LNCAP (cell line): ENCODE results near the gene DET1.

Source experiments
- TF ChIP-seq, protein P1 (sequence below): fragments of 450-650 bp; IDR thresholded peaks from 2 replicates; pipeline ENCODE4 v1.5.1; 2017; ENCODE audit warnings: mild to moderate bottlenecking

Gene DET1

DNA sequence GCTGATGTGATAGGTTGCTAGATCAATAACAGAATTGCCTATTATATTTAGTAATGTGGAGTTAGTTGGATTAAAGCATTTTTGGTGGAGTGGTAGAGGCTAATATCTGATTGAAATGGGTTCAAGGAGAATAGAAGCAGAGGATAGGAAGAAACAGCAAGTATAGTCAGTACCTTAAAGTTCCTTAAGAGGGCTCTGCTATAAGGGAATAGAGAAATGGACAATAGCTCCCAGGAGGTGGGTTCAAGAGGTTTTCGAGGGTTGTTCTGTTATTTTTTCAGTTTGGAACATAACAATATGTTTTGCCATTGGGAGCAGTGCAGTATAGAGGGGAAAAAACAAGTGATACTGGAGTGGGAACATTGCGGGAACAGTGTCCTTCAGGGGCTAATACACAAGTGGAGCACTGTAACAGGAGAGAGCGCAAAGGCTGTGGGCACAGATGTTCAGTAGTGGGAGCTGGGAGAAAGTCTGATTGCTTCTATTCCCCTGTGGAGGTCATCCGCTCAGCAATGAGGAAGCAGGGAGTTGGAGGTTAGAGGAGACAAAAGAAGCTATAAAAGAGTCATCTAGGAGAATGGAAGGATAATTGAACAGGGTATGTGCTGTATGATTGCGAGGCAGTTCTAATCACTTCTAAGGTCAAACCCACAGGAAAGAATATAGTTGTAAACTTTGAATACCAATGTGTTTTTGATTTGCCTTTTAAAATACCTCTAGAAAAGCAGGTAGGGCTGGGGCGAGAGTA is 75.7 kb downstream of the DET1 start:
- TF ChIP-seq, protein P1, sequence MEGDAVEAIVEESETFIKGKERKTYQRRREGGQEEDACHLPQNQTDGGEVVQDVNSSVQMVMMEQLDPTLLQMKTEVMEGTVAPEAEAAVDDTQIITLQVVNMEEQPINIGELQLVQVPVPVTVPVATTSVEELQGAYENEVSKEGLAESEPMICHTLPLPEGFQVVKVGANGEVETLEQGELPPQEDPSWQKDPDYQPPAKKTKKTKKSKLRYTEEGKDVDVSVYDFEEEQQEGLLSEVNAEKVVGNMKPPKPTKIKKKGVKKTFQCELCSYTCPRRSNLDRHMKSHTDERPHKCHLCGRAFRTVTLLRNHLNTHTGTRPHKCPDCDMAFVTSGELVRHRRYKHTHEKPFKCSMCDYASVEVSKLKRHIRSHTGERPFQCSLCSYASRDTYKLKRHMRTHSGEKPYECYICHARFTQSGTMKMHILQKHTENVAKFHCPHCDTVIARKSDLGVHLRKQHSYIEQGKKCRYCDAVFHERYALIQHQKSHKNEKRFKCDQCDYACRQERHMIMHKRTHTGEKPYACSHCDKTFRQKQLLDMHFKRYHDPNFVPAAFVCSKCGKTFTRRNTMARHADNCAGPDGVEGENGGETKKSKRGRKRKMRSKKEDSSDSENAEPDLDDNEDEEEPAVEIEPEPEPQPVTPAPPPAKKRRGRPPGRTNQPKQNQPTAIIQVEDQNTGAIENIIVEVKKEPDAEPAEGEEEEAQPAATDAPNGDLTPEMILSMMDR: no peak

GRCh38 chr15:88469321-88469720 is 77.2 kb downstream of the DET1 start:
- TF ChIP-seq, protein P1: no peak

- TF ChIP-seq, protein P1: peak; percentile 49
Measured at GRCh38 chr15:88467935-88468528, 78.4 kb downstream of the DET1 start.

- TF ChIP-seq, protein P1: no peak
Measured at GRCh38 chr15:88467073-88467934, 79.2 kb downstream of the DET1 start, which contains the start of the genes MRPL46 and MRPS11. Gene MRPL46 (minus strand): TSS chr15:88467388. CDS start chr15:88467377, 11 bp downstream. Gene MRPS11 (plus strand): TSS chr15:88467708. CDS start chr15:88467718, 10 bp downstream.

DNA sequence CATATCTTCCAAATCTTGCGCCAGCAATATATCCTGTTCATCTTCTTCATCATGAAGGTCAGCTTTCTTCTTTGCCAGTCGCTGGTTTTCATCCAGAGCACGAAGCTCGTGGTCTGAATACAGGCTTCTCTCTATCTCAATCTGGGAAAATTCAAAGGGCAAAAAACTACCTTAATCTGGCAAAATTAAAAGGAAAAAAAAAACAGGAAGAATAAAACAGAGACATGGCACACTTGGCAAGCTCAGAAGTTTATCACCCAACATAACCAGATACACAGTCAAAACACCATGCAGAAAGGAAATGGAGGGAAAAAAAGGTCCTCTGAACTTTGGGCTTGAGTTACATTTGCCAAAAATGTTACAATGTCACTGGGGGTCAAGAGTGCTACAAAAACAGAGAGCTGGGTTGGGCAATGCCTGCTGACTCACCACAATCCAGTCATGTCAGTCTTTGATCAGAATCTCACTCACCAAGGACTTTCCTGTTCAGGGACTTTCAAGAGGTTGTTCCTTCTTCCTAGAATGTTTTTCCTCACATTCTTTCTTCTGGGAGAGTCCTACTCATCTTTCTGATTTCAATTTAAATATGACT is 80.8 kb downstream of the DET1 start:
- TF ChIP-seq, protein P1: no peak

- TF ChIP-seq, protein P1: no peak
Measured at GRCh38 chr15:88463870-88464532, 82.5 kb downstream of the DET1 start.
